NCI-H226 (cell line): ENCODE results near the gene RC3H2.

ENCODE experiments used
- DNase-seq: peaks from one replicate; pipeline ENCODE4 v3.0.0-alpha.2; 2015

Gene RC3H2, protein sequence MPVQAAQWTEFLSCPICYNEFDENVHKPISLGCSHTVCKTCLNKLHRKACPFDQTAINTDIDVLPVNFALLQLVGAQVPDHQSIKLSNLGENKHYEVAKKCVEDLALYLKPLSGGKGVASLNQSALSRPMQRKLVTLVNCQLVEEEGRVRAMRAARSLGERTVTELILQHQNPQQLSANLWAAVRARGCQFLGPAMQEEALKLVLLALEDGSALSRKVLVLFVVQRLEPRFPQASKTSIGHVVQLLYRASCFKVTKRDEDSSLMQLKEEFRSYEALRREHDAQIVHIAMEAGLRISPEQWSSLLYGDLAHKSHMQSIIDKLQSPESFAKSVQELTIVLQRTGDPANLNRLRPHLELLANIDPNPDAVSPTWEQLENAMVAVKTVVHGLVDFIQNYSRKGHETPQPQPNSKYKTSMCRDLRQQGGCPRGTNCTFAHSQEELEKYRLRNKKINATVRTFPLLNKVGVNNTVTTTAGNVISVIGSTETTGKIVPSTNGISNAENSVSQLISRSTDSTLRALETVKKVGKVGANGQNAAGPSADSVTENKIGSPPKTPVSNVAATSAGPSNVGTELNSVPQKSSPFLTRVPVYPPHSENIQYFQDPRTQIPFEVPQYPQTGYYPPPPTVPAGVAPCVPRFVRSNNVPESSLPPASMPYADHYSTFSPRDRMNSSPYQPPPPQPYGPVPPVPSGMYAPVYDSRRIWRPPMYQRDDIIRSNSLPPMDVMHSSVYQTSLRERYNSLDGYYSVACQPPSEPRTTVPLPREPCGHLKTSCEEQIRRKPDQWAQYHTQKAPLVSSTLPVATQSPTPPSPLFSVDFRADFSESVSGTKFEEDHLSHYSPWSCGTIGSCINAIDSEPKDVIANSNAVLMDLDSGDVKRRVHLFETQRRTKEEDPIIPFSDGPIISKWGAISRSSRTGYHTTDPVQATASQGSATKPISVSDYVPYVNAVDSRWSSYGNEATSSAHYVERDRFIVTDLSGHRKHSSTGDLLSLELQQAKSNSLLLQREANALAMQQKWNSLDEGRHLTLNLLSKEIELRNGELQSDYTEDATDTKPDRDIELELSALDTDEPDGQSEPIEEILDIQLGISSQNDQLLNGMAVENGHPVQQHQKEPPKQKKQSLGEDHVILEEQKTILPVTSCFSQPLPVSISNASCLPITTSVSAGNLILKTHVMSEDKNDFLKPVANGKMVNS

DNA sequence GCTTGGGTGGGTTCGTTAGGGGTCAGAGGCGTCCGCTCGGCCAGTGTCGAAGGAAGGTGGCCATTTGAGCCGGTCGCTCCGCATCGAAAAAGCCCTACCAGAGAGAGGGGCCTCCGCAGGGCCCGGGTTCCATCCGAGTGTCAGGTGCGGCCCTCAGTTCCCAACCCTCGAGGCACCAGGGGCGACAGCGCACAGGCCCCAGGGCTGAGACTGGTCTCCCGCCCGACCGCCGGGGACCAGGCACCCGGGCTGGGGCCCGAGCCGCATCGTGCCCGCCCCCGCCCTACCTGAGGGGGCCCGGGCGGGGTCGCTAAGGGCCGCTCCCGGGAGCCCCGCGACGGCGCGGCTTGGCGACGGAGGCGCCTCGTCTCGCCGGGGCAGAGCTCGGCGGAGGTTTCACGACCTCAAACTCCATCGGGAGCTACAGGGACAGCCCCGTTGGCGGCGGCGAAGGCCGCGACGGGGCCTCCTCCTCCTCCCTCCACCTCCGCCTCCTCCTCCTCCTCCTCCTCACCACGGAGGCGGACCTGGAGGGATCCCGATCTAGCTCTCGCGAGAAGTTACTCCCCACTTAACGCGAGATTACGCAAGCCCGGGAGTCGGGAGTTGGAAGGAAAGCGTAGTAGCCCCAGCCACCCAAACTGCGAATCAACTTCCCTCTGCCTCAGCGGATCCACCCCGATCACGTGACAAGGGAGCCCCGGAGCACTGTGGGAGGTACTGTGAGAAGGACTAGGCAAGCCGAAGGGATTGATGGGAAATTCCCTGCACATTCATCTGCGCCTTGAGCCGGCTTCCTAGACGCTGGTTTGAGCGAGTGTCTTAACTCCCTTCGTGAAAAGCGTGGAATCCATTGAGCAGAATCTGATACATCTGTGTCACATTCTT, at the start of gene RC3H2:
Gene RC3H2 (minus strand): TSS at position 537 of the 888 bp plus-strand sequence. CDS start 7,850 bp downstream, outside the sequence.
- DNase-seq, result peak; percentile 100

- DNase-seq, result peak; percentile 73
Measured at GRCh38 chr9:122954253-122954691, 49.1 kb upstream of the RC3H2 start.

GRCh38 chr9:122951056-122951455, 45.9 kb upstream of the RC3H2 start:
- no peak for DNase-seq

DNA sequence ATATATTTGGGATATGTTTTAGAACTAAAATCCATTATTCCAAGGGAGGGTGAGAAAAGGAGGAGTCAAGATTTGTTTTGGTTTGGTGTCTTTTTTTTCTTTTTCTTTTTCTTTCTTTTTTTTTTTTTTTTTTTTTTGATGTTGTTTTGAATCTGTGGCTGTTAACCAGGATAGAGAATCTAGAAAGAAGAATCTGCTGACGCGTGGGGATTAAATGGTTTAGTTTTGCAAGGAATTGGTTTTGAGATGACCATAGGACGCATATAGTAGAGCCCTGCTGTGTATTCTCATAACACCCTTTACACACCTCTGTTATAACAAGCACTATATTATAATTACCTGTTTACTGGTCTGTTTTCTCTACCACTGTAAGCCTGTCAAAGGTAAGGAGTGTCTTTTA, 45.1 kb upstream of the RC3H2 start:
- DNase-seq, result no peak

GRCh38 chr9:122949696-122950095, 44.5 kb upstream of the RC3H2 start:
- DNase-seq, result no peak

GRCh38 chr9:122948313-122948712, 43.2 kb upstream of the RC3H2 start:
- no peak for DNase-seq

DNA sequence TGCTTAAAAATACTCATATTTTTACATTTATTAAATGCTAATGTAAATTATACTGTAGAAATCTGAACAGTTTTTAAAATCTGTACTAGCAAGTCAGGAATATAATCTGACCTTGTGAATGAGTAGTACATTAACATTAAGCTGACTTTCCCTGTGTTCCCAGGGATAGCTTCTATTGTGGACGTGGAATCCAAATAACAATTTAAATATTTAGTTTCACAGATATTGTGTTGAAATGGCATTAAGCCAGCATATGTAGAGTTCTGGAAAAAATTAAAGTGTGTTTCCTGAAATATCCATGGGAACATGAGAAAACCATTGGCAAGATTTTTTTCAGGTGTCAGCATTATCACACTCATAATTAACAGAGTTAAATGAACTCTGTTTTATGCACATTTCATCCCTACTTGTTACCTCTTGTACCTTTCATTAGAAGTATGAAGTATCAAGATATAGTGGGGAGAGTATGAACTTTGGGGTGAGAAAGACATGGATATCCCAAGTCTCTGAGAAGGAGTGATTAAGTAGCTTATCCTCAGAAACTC, 41.4 kb upstream of the RC3H2 start:
- DNase-seq, result no peak

- no peak for DNase-seq
Measured at GRCh38 chr9:122944960-122945888, 40.1 kb upstream of the RC3H2 start.

GRCh38 chr9:122941582-122942234, 36.5 kb upstream of the RC3H2 start:
- no peak for DNase-seq

- peak; percentile 96 for DNase-seq
Measured at GRCh38 chr9:122940749-122941581, 35.8 kb upstream of the RC3H2 start, which contains the start of gene RABGAP1. Gene RABGAP1, plus strand, starts transcription at chr9:122941020. Its CDS starts 16,040 bp downstream, at chr9:122957060.

GRCh38 chr9:122940454-122940748, 35.2 kb upstream of the RC3H2 start:
- no peak for DNase-seq

DNA sequence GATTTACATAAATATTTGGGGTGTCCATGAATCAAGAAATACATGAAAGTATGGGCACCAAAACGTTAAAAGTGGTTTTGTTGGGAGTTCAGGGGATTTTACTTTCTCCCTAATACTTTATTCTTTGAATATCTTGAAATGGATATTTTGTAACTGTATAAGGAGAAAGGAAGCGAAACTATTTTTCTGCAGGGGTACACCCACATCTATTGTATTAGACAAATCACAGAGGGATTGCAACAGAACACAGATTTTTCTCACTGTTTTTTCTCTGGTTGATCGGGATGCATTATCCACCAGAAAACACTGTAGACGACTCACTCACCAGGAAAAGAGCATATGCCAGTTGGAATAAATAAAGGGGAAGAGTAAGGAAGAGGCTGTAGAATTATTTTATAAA, 34.4 kb upstream of the RC3H2 start:
- DNase-seq, result no peak

GRCh38 chr9:122936883-122937282, 31.7 kb upstream of the RC3H2 start:
- DNase-seq, result no peak

- DNase-seq, result no peak
Measured at GRCh38 chr9:122936464-122936863, 31.3 kb upstream of the RC3H2 start.

DNA sequence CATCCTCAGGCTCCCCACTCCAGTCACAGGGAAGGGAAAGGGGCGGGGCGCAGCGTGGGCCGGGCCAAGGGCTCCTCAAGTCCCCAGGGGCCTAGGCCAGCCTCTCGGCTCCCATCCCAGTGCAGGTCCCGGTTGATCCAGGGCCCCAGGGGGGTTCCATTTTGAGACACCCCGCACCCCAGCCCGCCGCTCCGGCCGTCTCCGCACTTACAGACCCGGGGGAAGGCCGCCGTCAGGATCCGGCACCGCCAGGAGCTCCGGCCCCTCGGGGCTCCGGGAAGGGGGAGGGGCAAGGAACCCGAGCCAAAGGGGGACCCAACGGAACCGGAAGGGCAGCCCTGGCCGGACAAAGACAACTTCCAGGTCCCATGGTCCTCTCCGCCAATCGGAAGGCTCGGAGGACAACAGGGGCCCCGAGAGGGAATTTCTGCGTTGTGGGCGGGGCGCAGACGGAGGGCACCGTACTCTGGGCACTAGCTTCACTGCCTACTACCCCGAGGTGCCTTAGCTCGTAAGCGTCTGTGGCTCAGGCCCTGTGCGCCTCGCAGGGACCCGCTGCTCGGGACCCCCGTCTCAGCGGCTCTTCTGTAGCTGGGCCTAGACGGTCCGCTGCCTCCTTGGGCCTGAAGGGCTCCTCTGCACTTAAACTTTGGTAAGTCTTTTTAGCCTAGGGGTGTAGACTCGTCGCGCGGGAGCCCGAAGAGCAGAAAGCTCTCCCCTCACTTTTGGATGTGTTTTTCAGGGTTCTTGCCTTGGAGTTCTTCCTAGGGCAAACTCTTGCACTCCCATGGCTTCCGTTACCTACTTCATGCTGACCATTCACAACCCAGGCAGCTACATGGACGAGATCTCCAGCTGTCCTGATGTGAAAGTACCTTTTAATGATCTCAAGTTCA, 26.3 kb upstream of the RC3H2 start, which contains the start of gene ZBTB26:
Gene ZBTB26 (minus strand): TSS at position 287 of the 896 bp plus-strand sequence. CDS start 11,578 bp downstream, outside the sequence.
- DNase-seq, result peak; percentile 96

DNA sequence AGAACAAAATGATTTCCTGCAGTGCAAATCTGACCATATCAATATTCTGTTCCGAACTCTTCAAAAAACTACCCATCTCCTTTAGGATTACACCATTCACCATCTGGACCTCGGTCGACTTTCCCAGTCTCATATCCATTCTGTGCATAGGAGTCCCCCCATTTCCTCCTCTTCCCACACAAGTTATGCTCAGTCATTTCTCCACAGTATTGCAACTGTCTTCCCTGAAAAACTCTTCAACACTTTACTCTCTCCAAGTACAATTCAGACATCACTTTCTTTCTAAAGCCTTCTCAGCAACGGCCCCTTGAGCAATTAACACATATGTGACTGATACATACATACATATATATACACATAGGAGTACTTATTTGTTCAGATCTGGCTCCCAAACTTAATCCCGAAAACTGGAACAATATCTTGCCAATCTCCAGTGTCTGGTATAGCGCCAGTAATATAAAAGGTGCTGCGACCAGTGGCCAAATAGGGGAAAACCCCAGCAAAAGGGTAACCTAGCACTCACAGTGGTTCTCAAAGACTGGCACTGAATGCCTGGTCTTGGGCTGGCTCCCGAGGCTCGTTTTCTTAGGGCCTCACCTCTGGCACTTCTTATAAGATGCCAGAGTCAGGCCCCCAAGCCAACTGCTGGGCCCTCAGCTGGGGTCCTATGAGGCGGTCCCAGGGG, 25.5 kb upstream of the RC3H2 start:
- no peak for DNase-seq

- no peak for DNase-seq
Measured at GRCh38 chr9:122929796-122930354, 24.7 kb upstream of the RC3H2 start.
